Right hindlimb (tissue), 1 donor: ENCODE results near the gene DNAJB14.

Experiments
- DNase-seq: peaks from one replicate; pipeline ENCODE4 v3.0.0-alpha.2; 2018

The DNAJB14 gene

DNA sequence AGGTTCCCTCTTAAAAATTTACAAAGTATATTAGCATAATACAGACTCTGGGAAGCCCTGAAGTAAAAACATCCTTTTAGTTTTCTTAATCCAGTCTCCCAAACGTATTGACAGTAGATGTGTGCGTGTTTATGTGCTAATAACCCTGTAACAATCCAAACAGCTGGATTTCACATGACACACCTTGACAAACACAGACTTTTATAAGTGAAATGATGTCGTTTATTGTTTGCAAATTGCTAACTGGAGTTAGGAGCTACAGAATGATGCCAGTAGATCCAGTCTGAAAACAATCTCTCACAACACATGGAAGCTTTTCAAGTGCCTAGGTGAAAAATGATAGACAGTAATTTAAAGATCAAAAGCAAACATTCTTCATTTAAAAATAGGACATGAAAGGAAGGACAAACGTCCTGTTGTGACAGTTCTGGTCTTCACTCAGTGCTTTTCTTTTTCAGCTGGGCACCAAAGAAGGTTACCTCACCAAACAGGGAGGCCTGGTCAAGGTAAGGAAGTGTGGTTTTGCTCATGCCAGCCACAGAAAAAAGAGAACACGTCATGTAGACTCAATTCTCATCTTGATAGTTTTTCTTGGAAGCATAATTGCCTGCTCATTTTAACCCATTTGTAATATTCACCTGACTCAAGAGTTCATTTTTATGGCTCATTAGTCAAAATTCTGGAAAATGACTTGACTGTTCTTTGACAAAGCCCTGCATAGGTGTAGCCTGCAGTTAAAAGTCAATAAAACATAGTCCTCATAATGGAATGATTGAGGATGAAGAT lies 85.1 kb downstream of the DNAJB14 start:
- DNase-seq = no peak

DNA sequence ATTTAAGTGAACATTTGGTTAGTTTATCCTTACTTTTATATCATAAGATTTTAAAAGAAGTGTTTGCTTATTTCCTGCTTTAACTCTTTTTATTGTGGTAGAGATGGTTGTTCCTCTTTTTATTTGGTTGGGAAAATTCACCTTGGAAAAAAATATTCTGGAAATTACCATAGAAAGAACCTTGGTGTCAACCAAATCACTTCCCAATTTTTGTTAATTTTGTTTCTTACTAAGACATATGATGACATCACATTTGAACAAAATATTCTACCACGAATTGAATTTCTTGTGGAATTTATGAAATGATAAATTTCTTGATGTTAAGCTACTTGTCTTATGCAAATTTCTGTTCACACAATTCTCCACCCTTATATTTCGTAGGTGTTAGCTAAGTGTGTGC lies 85.9 kb downstream of the DNAJB14 start:
- DNase-seq = no peak

DNA sequence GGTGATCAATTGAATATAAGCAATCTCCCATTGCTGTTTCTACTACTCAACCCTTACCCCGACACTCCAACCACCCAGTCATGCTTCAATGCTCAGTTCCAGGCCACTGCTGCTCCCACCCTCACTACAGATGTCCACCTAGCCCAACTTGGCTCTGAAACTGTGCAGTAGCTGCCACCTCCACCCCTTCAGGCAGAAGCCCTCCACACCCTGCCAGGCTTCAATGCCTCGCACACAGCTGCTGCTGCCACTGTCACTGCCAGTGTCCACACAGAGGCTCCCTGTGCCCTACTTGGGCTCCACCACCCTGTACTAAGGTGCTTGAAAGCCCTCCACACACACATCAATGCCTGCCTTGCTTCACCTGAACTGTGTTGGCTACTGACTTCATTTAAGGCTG lies 86.8 kb downstream of the DNAJB14 start:
- no peak for DNase-seq

GRCh38 chr4:99857307-99857706 lies 89.1 kb downstream of the DNAJB14 start:
- DNase-seq = no peak

- DNase-seq = no peak
Observed at GRCh38 chr4:99856166-99856565, 90.3 kb downstream of the DNAJB14 start.

- DNase-seq = no peak
Observed at GRCh38 chr4:99855678-99856077, 90.7 kb downstream of the DNAJB14 start.

DNA sequence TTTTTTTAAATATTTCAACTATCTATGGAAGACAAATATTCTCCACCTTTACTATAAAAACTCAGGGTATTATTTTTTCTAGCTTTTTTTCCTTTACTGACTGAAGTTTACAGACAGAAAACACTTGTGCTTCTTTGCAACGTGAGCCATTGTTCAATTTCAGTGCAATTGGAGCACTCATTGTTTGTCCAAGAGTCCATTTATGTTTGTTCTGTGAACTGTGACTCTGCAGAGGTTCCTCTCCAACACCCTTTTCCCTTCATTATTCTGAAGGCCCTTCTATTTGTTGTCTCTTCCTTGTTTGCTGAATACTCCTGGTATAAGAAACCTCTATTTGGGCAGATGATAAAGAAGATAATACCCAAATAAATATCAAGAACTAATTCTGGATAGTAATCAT lies 92.4 kb downstream of the DNAJB14 start:
- no peak for DNase-seq

DNA sequence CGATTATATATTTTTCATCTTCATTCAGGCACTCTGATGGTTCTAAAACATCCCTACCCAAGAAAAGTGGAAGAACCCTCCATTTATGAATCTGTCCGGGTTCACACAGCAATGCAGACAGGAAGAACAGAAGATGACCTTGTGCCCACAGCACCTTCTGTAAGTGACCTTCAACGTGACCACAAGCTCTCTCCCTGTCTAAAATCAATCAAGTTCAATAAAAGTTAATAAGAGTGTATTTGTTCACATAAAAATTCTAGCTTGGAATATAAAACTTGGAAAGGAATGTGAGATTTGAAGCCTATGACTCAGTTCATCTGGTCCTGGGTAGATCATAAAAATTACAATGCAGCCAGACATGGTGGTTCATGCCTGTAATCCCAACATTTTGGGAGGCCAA lies 93.2 kb downstream of the DNAJB14 start:
- DNase-seq = no peak

- DNase-seq = no peak
Observed at GRCh38 chr4:99852199-99852749, 94.1 kb downstream of the DNAJB14 start.

DNA sequence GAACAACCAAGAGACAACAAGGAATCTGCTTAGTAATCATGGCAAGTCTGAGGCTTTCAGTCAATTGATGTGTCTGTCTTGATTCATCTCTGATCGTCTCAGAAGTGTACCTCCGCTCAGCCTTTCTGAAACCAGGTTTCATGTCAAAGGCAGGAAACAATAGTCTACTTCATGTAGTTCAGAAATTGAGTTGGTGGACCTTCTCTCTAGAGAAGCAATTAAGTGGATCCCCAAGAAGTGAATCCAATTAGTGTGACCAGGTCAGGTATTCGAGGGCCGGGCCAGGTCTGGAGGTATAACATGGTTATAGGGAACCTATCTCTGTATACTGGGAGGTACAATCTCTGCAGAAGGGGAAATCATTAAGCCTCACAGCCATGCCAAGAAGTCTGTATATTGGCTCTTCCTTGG lies 97.8 kb downstream of the DNAJB14 start:
- no peak for DNase-seq

GRCh38 chr4:99847362-99847976 lies 98.9 kb downstream of the DNAJB14 start:
- no peak for DNase-seq

GRCh38 chr4:99846891-99847290 lies 99.5 kb downstream of the DNAJB14 start:
- no peak for DNase-seq
